PC-9 (cell line): Measurements from ENCODE around the gene BIK. TPM values are rescaled to one million over a fixed set of nuclear protein-coding genes. Genes with fewer than 3 reads are reported as not detected.

Experiments
- BruUV-seq: library from RNA; stranded (reverse); fragments of 400-500 nt; replicated peaks from 2 replicates; lab custom pipeline; 2021; lab: Mats Ljungman, UMichigan
- CTCF ChIA-PET: fragments of 300-600 bp; sonication (Branson Sonifier 250); formaldehyde crosslinking; loops from one replicate; lab custom pipeline; 2022; ENCODE audit warnings: antibody characterized with exemption; lab: Charles Lee
- POLR2A ChIA-PET: fragments of 300-600 bp; sonication (Branson Sonifier 250); formaldehyde crosslinking; loops from one replicate; lab custom pipeline; 2022; ENCODE audit warnings: antibody characterized with exemption; ENCODE audit not compliant: unreplicated experiment; lab: Charles Lee
- DNase-seq, 2 experiments: peaks; one replicate each; pipeline versions ENCODE4 v3.0.0 to v3.0.0-alpha.2; 2015 to 2022; ENCODE audit warnings: mixed read lengths in 1 of 2
- H2AFZ ChIP-seq: fragments of 200-600 bp; sonication (generic); 2 replicates; pipeline ENCODE4 v1.8.1; 2017; ENCODE audit warnings: antibody characterized with exemption
- H3F3A ChIP-seq: fragments of 200-600 bp; sonication (generic); 2 replicates; pipeline ENCODE4 v1.8.1; 2017; ENCODE audit warnings: antibody characterized with exemption, mild to moderate bottlenecking, low read depth; ENCODE audit not compliant: insufficient read depth
- H3K27ac ChIP-seq: fragments of 200-600 bp; sonication (generic); 2 replicates; pipeline ENCODE4 v1.6.1; 2016; ENCODE audit warnings: mixed run types
- H3K27me3 ChIP-seq: fragments of 200-600 bp; sonication (generic); 2 replicates; pipeline ENCODE4 v1.6.1; 2016; ENCODE audit warnings: low read depth, mixed run types; ENCODE audit not compliant: insufficient read depth
- H3K36me3 ChIP-seq: fragments of 200-600 bp; sonication (generic); 2 replicates; pipeline ENCODE4 v1.6.1; 2016; ENCODE audit warnings: low read depth, mixed run types
- H3K4me1 ChIP-seq: fragments of 200-600 bp; sonication (generic); replicated peaks from 2 replicates; pipeline ENCODE4 v1.6.1; 2016; ENCODE audit warnings: mixed run types; ENCODE audit not compliant: insufficient read depth
- H3K4me2 ChIP-seq: fragments of 200-600 bp; sonication (generic); 2 replicates; pipeline ENCODE4 v1.6.1; 2017; ENCODE audit warnings: mixed run types
- H3K4me3 ChIP-seq: fragments of 200-600 bp; sonication (generic); 2 replicates; pipeline ENCODE4 v1.6.1; 2016; ENCODE audit warnings: mixed run types
- H3K79me2 ChIP-seq: fragments of 200-600 bp; sonication (generic); 2 replicates; pipeline ENCODE4 v1.6.1; 2017; ENCODE audit warnings: low read depth, mixed run types
- H3K9me2 ChIP-seq: fragments of 200-600 bp; sonication (generic); 2 replicates; pipeline ENCODE4 v1.8.1; 2017; ENCODE audit warnings: mild to moderate bottlenecking; ENCODE audit not compliant: insufficient read depth
- H3K9me3 ChIP-seq: fragments of 200-600 bp; sonication (generic); 2 replicates; pipeline ENCODE4 v1.8.1; 2016; ENCODE audit warnings: low read depth; ENCODE audit not compliant: insufficient read depth
- H4K20me1 ChIP-seq: fragments of 200-600 bp; sonication (generic); 2 replicates; pipeline ENCODE4 v1.8.1; 2017; ENCODE audit not compliant: insufficient read depth
- CTCF ChIP-seq: fragments of 200-600 bp; sonication (generic); conservative IDR thresholded peaks from 2 replicates; pipeline ENCODE4 v1.6.1; 2017; ENCODE audit warnings: mixed run types, antibody characterized with exemption, mild to moderate bottlenecking, moderate library complexity
- EZH2 ChIP-seq: fragments of 200-600 bp; sonication (generic); IDR thresholded peaks from 2 replicates; pipeline ENCODE4 v1.8.0; 2017; ENCODE audit warnings: antibody characterized with exemption, low read depth
- intact Hi-C: fragments of 100-400 bp; cut with micrococcal nuclease; formaldehyde crosslinking; loops from one replicate; pipeline ENCODE4 v1.10.0; 2022; ENCODE audit not compliant: unreplicated experiment
- total RNA-seq: library from RNA; stranded (reverse); gene quantifications from 2 replicates; pipeline ENCODE4 v1.2.3, GENCODE V29; 2021

The BIK gene
- total RNA-seq, 1 experiment from 2014 or later = 10.6 TPM

DNA sequence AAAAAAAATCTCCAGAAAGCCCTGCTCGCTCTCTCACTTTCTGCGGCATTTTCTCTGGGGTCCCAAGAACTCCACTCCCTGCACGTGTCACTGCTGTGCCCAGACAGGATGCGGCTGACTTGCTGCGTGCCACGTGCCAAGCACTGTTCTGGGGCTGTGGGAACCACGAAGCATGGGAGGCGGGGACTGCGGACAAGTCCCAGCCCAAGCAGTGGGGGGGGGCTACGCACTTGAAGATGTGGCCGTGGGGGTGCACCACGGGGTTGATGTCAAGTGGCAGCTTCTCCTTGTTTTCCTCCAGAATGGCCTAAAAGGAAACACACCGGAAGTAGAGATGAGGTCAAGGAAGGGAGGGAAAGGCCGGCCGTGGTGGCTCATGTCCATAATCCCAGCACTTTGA, 65.5 kb downstream of the BIK start:
- H3K27ac ChIP-seq = no peak overlapping the region
- intact Hi-C loops = no loop called here
- H3K9me3 ChIP-seq = no peaks in the 10 kb centered on the region
- peaks cover 11% of the 10 kb centered on the region for H3K4me1 ChIP-seq
- H2AFZ ChIP-seq = no peak overlapping the region
- H3F3A ChIP-seq = peaks cover 20% of the 10 kb centered on the region; the same call in 1 of the 2 replicates
- H4K20me1 ChIP-seq = peaks cover 21% of the 10 kb centered on the region; the same call in 1 of the 2 replicates
- no peaks in the 10 kb centered on the region for H3K9me2 ChIP-seq
- no peaks in the 10 kb centered on the region for H3K27me3 ChIP-seq
- no peak overlapping the region for H3K4me2 ChIP-seq
- H3K36me3 ChIP-seq = peaks cover 66% of the 10 kb centered on the region
- ChIA-PET POLR2A (no interaction called here), CTCF (no interaction called here)
- no peak for DNase-seq
- H3K4me3 ChIP-seq = no peak overlapping the region
- no TSS peak for BruUV-seq
- H3K79me2 ChIP-seq = peaks cover 10% of the 10 kb centered on the region
- TF ChIP-seq CTCF = no peak

GRCh38 chr22:43177479-43177878, 66.9 kb downstream of the BIK start:
- Histone ChIP-seq H2AFZ (no peak overlapping the region), H3K27me3 (no peaks in the 10 kb centered on the region), H3K9me2 (no peaks in the 10 kb centered on the region), H3K27ac (no peak overlapping the region), H3K9me3 (no peaks in the 10 kb centered on the region), H3K4me1 (no peaks in the 10 kb centered on the region), H3K4me2 (no peak overlapping the region), H3K36me3 (peaks cover 64% of the 10 kb centered on the region), H3K4me3 (no peak overlapping the region), H3F3A (peaks cover 22% of the 10 kb centered on the region; the same call in 1 of the 2 replicates), H4K20me1 (peaks cover 24% of the 10 kb centered on the region; the same call in 1 of the 2 replicates), H3K79me2 (peaks cover 24% of the 10 kb centered on the region)
- no TSS peak for BruUV-seq
- DNase-seq = no peak
- TF ChIP-seq CTCF = no peak
- no peak for TF ChIP-seq EZH2
- POLR2A ChIA-PET = no interaction called here
- CTCF ChIA-PET = no interaction called here
- intact Hi-C loops = no loop called here

Other genes starting within 250 kb of the BIK start
- gene PACSIN2, start 95.6 kb upstream of the BIK start, total RNA-seq = 102 and 103 TPM in 2 replicates
- 7.8 and 11.2 TPM in 2 replicates for gene TTLL1, start 21.4 kb upstream of the BIK start, total RNA-seq
- gene MCAT, start 32.6 kb downstream of the BIK start, total RNA-seq = 31.4 and 35.5 TPM in 2 replicates
- gene TSPO, start 40.8 kb downstream of the BIK start, total RNA-seq = 243 and 308 TPM in 2 replicates
- 97.0 and 113 TPM in 2 replicates for gene TTLL12, start 76.4 kb downstream of the BIK start, total RNA-seq
- not detected in 2 replicates for gene SCUBE1, start 232.6 kb downstream of the BIK start, total RNA-seq